ENCODE measurements around the gene MYH3. TPM values are rescaled to one million over a fixed set of nuclear protein-coding genes. Genes with fewer than 3 reads are reported as not detected.

The MYH3 gene
- 1 to 10 TPM in 3 of 5 donors, under 1 TPM in 2; 0.45 to 8.3 (median 2.3) TPM for total RNA-seq
- polyA plus RNA-seq: 1 to 10 TPM; 1.2 to 5.1 (median 4.2) TPM
- long read RNA-seq, donor 1, transcript MYH3-203 (3 exons, 480 nt): major isoform, 18 of 18 reads
- long read RNA-seq, donor 1, partial matches to known transcripts: 0 of 18 reads
- long read RNA-seq, donor 1, other reads (novel, unspliced or antisense): 0 of 18 reads
- long read RNA-seq, donor 2, transcript MYH3-203 (3 exons, 480 nt): major isoform, 9 of 12 reads
- long read RNA-seq, donor 2, partial matches to known transcripts: 0 of 12 reads
- long read RNA-seq, donor 2, other reads (novel, unspliced or antisense): 0 of 12 reads
- long read RNA-seq, donor 3, transcript MYH3-203 (3 exons, 480 nt): major isoform, 7 of 9 reads
- long read RNA-seq, donor 3, partial matches to known transcripts: 0 of 9 reads
- long read RNA-seq, donor 3, other reads (novel, unspliced or antisense): 0 of 9 reads
- long read RNA-seq, donor 4, partial matches to known transcripts: 0 of 1 reads
- long read RNA-seq, donor 4, other reads (novel, unspliced or antisense): 0 of 1 reads
- long read RNA-seq, donor 5: 0 reads
- long read RNA-seq, donor 6, transcript MYH3-203 (3 exons, 480 nt): major isoform, 13 of 14 reads
- long read RNA-seq, donor 6, partial matches to known transcripts: 0 of 14 reads
- long read RNA-seq, donor 6, other reads (novel, unspliced or antisense): 0 of 14 reads
- long read RNA-seq, donor 7: 0 reads
- long read RNA-seq, donor 8, transcript MYH3-203 (3 exons, 480 nt): major isoform, 7 of 10 reads
- long read RNA-seq, donor 8, partial matches to known transcripts: 0 of 10 reads
- long read RNA-seq, donor 8, other reads (novel, unspliced or antisense): 0 of 10 reads
- long read RNA-seq, donor 9, partial matches to known transcripts: 0 of 4 reads
- long read RNA-seq, donor 9, other reads (novel, unspliced or antisense): 0 of 4 reads
- long read RNA-seq, donor 10, partial matches to known transcripts: 0 of 4 reads
- long read RNA-seq, donor 10, other reads (novel, unspliced or antisense): 0 of 4 reads

DNA sequence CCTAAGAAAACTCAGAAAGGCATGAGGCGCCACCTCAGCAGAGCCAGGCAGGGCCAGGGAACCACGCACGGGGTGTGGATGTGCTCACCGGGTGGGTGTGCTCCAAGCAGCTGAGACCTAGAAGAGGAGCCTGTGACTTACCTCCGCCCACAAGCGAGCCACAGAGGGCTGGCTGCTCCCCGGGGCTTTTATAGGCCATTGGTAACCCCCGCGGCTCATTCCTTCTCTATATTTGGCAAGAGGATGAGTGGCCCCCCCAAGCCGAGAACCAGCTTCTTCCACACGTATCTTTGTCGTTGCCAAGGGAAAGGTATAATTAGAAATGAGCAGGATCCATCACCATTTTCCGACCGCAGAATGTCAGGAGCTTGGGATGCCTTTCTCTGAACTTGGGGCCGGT is at the start of gene MYH3:
TSS of gene MYH3 (minus strand) at position 162 of the 400 bp plus-strand sequence. CDS start 2,245 bp downstream, outside the sequence.
- Histone ChIP-seq H3K27ac (no peak within 1 kb of the TSS), H3K4me1 (no peaks in the 10 kb centered on the region), H3K9me3 (no peaks in the 10 kb centered on the region), H3K27me3 (no peaks in the 10 kb centered on the region), H3K36me3 (peaks cover 0 to 19% (median 10%) of the 10 kb centered on the region in 4 donors), H3K4me3 (no peak within 1 kb of the TSS)
- DNase-seq: no peak
- intact Hi-C loops (cut with DNase I; ENCODE audit: low total_unique reads): no loop called here
- WGBS, 5 donors: 79 to 92% (median 84%) methylated on average over 10 to 15 of the region's 15 CpGs
- TF ChIP-seq CTCF (IDR thresholded peaks at IDR 0.05): no peak
- TF ChIP-seq POLR2AphosphoS5 (IDR thresholded peaks at IDR 0.05): no peak
- TF ChIP-seq POLR2A (IDR thresholded peaks at IDR 0.05): no peak
- no peak for TF ChIP-seq EP300 (IDR thresholded peaks at IDR 0.05)

DNA sequence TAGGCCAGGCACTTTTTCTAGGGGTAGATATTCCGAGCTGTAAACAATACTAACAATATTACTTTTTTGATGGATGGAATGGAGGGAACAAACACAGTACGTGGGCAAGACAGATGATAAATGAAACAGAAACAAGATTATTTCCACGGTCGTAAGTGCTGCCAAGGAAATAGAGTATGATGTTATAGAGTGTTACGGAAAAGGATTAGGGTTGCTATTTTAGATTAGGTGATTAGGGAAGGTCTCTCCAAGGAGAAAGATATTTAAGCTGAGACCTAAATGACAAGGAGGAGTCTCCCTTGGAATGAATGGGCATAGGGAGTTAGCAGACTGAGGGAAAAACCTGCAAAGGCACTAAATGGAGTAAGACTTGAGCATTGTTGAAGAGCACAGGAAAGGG is 48.6 kb upstream of the MYH3 start:
- peaks cover 0 to 17% (median 4%) of the 10 kb centered on the region in 4 donors for H3K4me1 ChIP-seq
- TF ChIP-seq POLR2A (IDR thresholded peaks at IDR 0.05) (no peak), CTCF (IDR thresholded peaks at IDR 0.05) (no peak), POLR2AphosphoS5 (IDR thresholded peaks at IDR 0.05) (no peak), EP300 (IDR thresholded peaks at IDR 0.05) (no peak)
- H3K4me3 ChIP-seq: no peak overlapping the region
- intact Hi-C loops (cut with DNase I; ENCODE audit: low total_unique reads): no loop called here
- H3K27me3 ChIP-seq: no peaks in the 10 kb centered on the region
- WGBS, 5 donors: 64 to 84% (median 78%) methylated on average over 5 of the region's 5 CpGs
- no peaks in the 10 kb centered on the region for H3K9me3 ChIP-seq
- no peak for DNase-seq
- H3K27ac ChIP-seq: no peak overlapping the region
- H3K36me3 ChIP-seq: peaks cover 32 to 61% (median 60%) of the 10 kb centered on the region in 4 donors

- H3K4me3 ChIP-seq: no peak overlapping the region
- no peak for TF ChIP-seq POLR2AphosphoS5 (IDR thresholded peaks at IDR 0.05)
- no peak for TF ChIP-seq CTCF (IDR thresholded peaks at IDR 0.05)
- TF ChIP-seq EP300 (IDR thresholded peaks at IDR 0.05): no peak
- TF ChIP-seq POLR2A (IDR thresholded peaks at IDR 0.05): no peak
- H3K4me1 ChIP-seq: peaks cover 0 to 38% (median 18%) of the 10 kb centered on the region in 4 donors
- no peak overlapping the region for H3K27ac ChIP-seq
- no peaks in the 10 kb centered on the region for H3K9me3 ChIP-seq
- WGBS, 5 donors: 33 to 49% (median 40%) methylated on average over 2 of the region's 2 CpGs
- H3K36me3 ChIP-seq: peaks cover 19 to 30% (median 29%) of the 10 kb centered on the region in 4 donors
- H3K27me3 ChIP-seq: no peaks in the 10 kb centered on the region
- peak in 1 of 2 donors; percentile 16 for DNase-seq
- intact Hi-C loops (cut with DNase I; ENCODE audit: low total_unique reads): no loop called here
Observed at GRCh38 chr17:10702574-10702973, 45.5 kb upstream of the MYH3 start.

DNA sequence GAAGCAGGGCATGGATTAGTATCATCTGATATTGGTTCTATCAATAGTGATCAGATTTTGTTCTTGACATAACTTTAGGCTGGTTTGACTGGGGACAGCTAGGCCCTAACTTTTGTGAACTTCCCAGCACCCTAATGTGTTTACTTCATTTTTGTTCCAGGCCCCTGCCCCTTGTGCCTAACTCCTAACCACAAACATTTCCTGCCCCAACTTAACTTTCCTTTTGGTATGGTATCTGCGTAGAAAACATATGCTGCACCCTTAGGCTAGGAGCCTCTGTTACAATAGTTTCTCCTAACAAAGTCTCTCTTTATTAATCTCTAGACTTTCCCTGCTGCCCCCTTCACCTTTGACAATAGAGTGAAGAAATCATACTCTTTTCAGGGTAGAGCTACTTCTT is 42.7 kb upstream of the MYH3 start:
- 70 to 86% (median 82%) methylated on average over 1 of the region's 1 CpG for WGBS, 5 donors
- peaks cover under 1 to 10% (median 7%) of the 10 kb centered on the region in 4 donors for H3K36me3 ChIP-seq
- no peak overlapping the region for H3K4me3 ChIP-seq
- no peaks in the 10 kb centered on the region for H3K27me3 ChIP-seq
- no peak overlapping the region for H3K27ac ChIP-seq
- DNase-seq: no peak
- intact Hi-C loops (cut with DNase I; ENCODE audit: low total_unique reads): no loop called here
- peaks cover 9 to 59% (median 37%) of the 10 kb centered on the region in 4 donors for H3K4me1 ChIP-seq
- H3K9me3 ChIP-seq: no peaks in the 10 kb centered on the region
- TF ChIP-seq POLR2A (IDR thresholded peaks at IDR 0.05): no peak
- no peak for TF ChIP-seq EP300 (IDR thresholded peaks at IDR 0.05)
- TF ChIP-seq POLR2AphosphoS5 (IDR thresholded peaks at IDR 0.05): no peak
- no peak for TF ChIP-seq CTCF (IDR thresholded peaks at IDR 0.05)
